HCT116 (cell line): ENCODE measurements around the gene GPRC5C. TPM values are rescaled to one million over a fixed set of nuclear protein-coding genes. Genes with fewer than 3 reads are reported as not detected.

Experiments used
- ATAC-seq: fragments of 200-7000 bp; cut with Tn5 transposase; 2 replicates; pipeline ENCODE4 v1.9.1; 2020; ENCODE audit warnings: mild to moderate bottlenecking, moderate library complexity
- BruUV-seq: library from RNA; stranded (reverse); fragments of 400-500 nt; replicated peaks from 2 replicates; lab custom pipeline; 2021; lab: Mats Ljungman, UMichigan
- CTCF ChIA-PET: fragments of 300-600 bp; sonication (Branson Sonifier 250); formaldehyde crosslinking; loops from one replicate; lab custom pipeline; 2021; ENCODE audit warnings: antibody characterized with exemption; lab: Charles Lee
- POLR2A ChIA-PET: fragments of 300-600, 350-600 bp; sonication (Branson Sonifier 250); formaldehyde crosslinking; loops from one replicate; lab custom pipeline; 2021; ENCODE audit warnings: antibody characterized with exemption; lab: Charles Lee
- RAD21 ChIA-PET, 2 experiments: fragments of 300-600 bp; sonication (Branson Sonifier 250); formaldehyde crosslinking; loops; one replicate each; lab custom pipeline; 2023; ENCODE audit warnings: low total read pairs in 2 of 2; ENCODE audit not compliant: uncharacterized antibody in 2 of 2, unreplicated experiment in 2 of 2, low non-redundant PET in 1 of 2; lab: Charles Lee
- DNase-seq: peaks from one replicate; pipeline ENCODE4 v3.0.0-alpha.2; 2010; ENCODE audit warnings: low read depth, low spot score
- H2AFZ ChIP-seq: fragments of 200-600 bp; shearing (Covaris generic), sonication (generic); 2 replicates; pipeline ENCODE4 v1.6.1; 2017; ENCODE audit warnings: low read depth, mixed run types, mixed read lengths, antibody characterized with exemption, low read length; ENCODE audit not compliant: poor library complexity, severe bottlenecking
- H3K27ac ChIP-seq: 2 replicates; pipeline ENCODE4 v1.5.1; 2012; ENCODE audit warnings: low read depth, low read length
- H3K27me3 ChIP-seq: fragments of 200-600 bp; sonication (generic); 2 replicates; pipeline ENCODE4 v1.6.1; 2016; ENCODE audit warnings: mixed run types, low read length, mixed read lengths; ENCODE audit not compliant: insufficient read depth
- H3K36me3 ChIP-seq, 2 experiments: fragments of 200-500 bp in 1 of 2; fragments of 200-600 bp in 1 of 2; sonication (Bioruptor generic) in 1 of 2; sonication (generic) in 1 of 2; 2 replicates each; pipeline versions ENCODE4 v1.5.1 to v1.6.1; 2014 to 2016; ENCODE audit warnings: low read length in 2 of 2, inconsistent platforms in 1 of 2, mixed read lengths in 1 of 2, mixed run types in 1 of 2; ENCODE audit not compliant: insufficient read depth in 2 of 2, control insufficient read depth in 1 of 2
- H3K4me1 ChIP-seq, 2 experiments: fragments of 200-600 bp in 1 of 2; sonication (generic) in 1 of 2; 2 replicates each; pipeline versions ENCODE4 v1.5.1 to v1.6.1; 2012 to 2017; ENCODE audit warnings: low read length in 2 of 2, inconsistent platforms in 1 of 2, mild to moderate bottlenecking in 1 of 2, mixed read lengths in 1 of 2, mixed run types in 1 of 2, moderate library complexity in 1 of 2; ENCODE audit not compliant: insufficient read depth in 2 of 2, control insufficient read depth in 1 of 2
- H3K4me2 ChIP-seq: fragments of 200-600 bp; sonication (generic); 2 replicates; pipeline ENCODE4 v1.6.1; 2017; ENCODE audit warnings: mixed run types, low read length, mixed read lengths
- H3K4me3 ChIP-seq, 2 experiments: fragments of 200-600 bp in 1 of 2; sonication (generic) in 1 of 2; replicated peaks in 1 of 2; 2 replicates each; pipeline ENCODE4 v1.5.1; 2011 to 2016; ENCODE audit warnings: low read length in 2 of 2, control low read depth in 1 of 2, low read depth in 1 of 2, mild to moderate bottlenecking in 1 of 2, mixed read lengths in 1 of 2, mixed run types in 1 of 2
- H3K79me2 ChIP-seq: fragments of 200-600 bp; sonication (generic); 2 replicates; pipeline ENCODE4 v1.6.1; 2017; ENCODE audit warnings: mild to moderate bottlenecking, mixed run types, low read length, moderate library complexity, mixed read lengths; ENCODE audit not compliant: insufficient read depth
- H3K9ac ChIP-seq: fragments of 200-600 bp; sonication (generic); 2 replicates; pipeline ENCODE4 v1.6.1; 2016; ENCODE audit warnings: low read length, mixed read lengths
- H3K9me2 ChIP-seq: fragments of 200-600 bp; sonication (generic), shearing (Covaris generic); 2 replicates; pipeline ENCODE4 v1.6.1; 2017; ENCODE audit warnings: mixed run types, mild to moderate bottlenecking, moderate library complexity; ENCODE audit not compliant: insufficient read depth
- H3K9me3 ChIP-seq, 2 experiments: fragments of 200-500 bp in 1 of 2; fragments of 200-600 bp in 1 of 2; sonication (Bioruptor generic) in 1 of 2; sonication (generic) in 1 of 2; 2 replicates each; pipeline ENCODE4 v1.6.1; 2014 to 2017; ENCODE audit warnings: low read length in 2 of 2, mixed read lengths in 2 of 2, inconsistent platforms in 1 of 2, low read depth in 1 of 2, mild to moderate bottlenecking in 1 of 2, mixed run types in 1 of 2, moderate library complexity in 1 of 2; ENCODE audit not compliant: control insufficient read depth in 1 of 2, insufficient read depth in 1 of 2
- H4K20me1 ChIP-seq: fragments of 200-600 bp; sonication (generic), shearing (Covaris generic); 2 replicates; pipeline ENCODE4 v1.6.1; 2017; ENCODE audit warnings: mixed run types, mild to moderate bottlenecking, moderate library complexity; ENCODE audit not compliant: insufficient read depth
- CBX3 ChIP-seq: IDR thresholded peaks from 2 replicates; pipeline ENCODE4 v1.6.1; 2012; ENCODE audit warnings: low read depth
- CEBPB ChIP-seq: IDR thresholded peaks from 2 replicates; pipeline ENCODE4 v1.6.1; 2012; ENCODE audit warnings: low read depth
- EGR1 ChIP-seq: IDR thresholded peaks from 2 replicates; pipeline ENCODE4 v1.6.1; 2012; ENCODE audit warnings: low read depth
- ELF1 ChIP-seq: IDR thresholded peaks from 2 replicates; pipeline ENCODE4 v1.6.1; 2012; ENCODE audit warnings: low read depth, borderline replicate concordance
- EZH2phosphoT487 ChIP-seq: fragments of 200-600 bp; IDR thresholded peaks from 2 replicates; pipeline ENCODE4 v1.6.1; 2018; ENCODE audit warnings: antibody characterized with exemption, borderline replicate concordance
- FOSL1 ChIP-seq: IDR thresholded peaks from 2 replicates; pipeline ENCODE4 v1.6.1; 2012; ENCODE audit warnings: low read depth
- JUND ChIP-seq: IDR thresholded peaks from 2 replicates; pipeline ENCODE4 v1.6.1; 2012
- POLR2A ChIP-seq: IDR thresholded peaks from 2 replicates; pipeline ENCODE4 v1.7.0; 2011; ENCODE audit warnings: borderline replicate concordance; ENCODE audit not compliant: insufficient read depth, insufficient read length; ENCODE audit errors: extremely low read depth
- POLR2AphosphoS5 ChIP-seq: IDR thresholded peaks from 2 replicates; pipeline ENCODE4 v1.6.1; 2011; ENCODE audit warnings: mild to moderate bottlenecking, low read depth, low read length, moderate library complexity
- SP1 ChIP-seq: IDR thresholded peaks from 2 replicates; pipeline ENCODE4 v1.6.1; 2012; ENCODE audit warnings: low read depth
- SRF ChIP-seq: IDR thresholded peaks from 2 replicates; pipeline ENCODE4 v1.6.1; 2012; ENCODE audit warnings: low read depth
- YY1 ChIP-seq: IDR thresholded peaks from 2 replicates; pipeline ENCODE4 v1.6.1; 2011; ENCODE audit warnings: low read length, low read depth, moderate library complexity, mild to moderate bottlenecking; ENCODE audit not compliant: insufficient replicate concordance; ENCODE audit errors: extremely low read depth
- ZNF274 ChIP-seq: fragments of 200-500 bp; sonication (Bioruptor generic); IDR thresholded peaks from 2 replicates; pipeline ENCODE4 v1.6.1; 2014; ENCODE audit warnings: mild to moderate bottlenecking, low read depth, low read length, inconsistent platforms
- intact Hi-C: fragments of 100-400 bp; cut with micrococcal nuclease; formaldehyde crosslinking; loops from 2 replicates; pipeline ENCODE4 v1.10.0; 2022
- total RNA-seq: library from RNA; stranded (reverse); gene quantifications from one replicate; pipeline ENCODE4 v1.2.1, GENCODE V29; 2021; ENCODE audit not compliant: unreplicated experiment
- TF ChIP-seq, protein P1 (sequence below), 3 experiments: fragments of 200-600 bp in 1 of 3; sonication (generic) in 1 of 3; IDR thresholded peaks in 2 of 3; conservative IDR thresholded peaks in 1 of 3; 2 replicates each; pipeline ENCODE4 v1.5.1; 2012 to 2017; ENCODE audit warnings: low read depth in 2 of 3, low read length in 2 of 3, antibody characterized with exemption in 1 of 3, borderline replicate concordance in 1 of 3, control low read depth in 1 of 3, mild to moderate bottlenecking in 1 of 3, mixed read lengths in 1 of 3, mixed run types in 1 of 3, moderate library complexity in 1 of 3; ENCODE audit not compliant: insufficient read depth in 1 of 3
- TF ChIP-seq, protein P2 (sequence below): IDR thresholded peaks from 2 replicates; pipeline ENCODE4 v1.6.1; 2012
- TF ChIP-seq, protein P3 (sequence below): IDR thresholded peaks from 2 replicates; pipeline ENCODE4 v1.6.1; 2011; ENCODE audit warnings: mild to moderate bottlenecking, low read length, moderate library complexity; ENCODE audit not compliant: insufficient replicate concordance; ENCODE audit errors: extremely low read depth

Gene GPRC5C
- total RNA-seq, 1 experiment from 2014 or later: 54.4 TPM

DNA sequence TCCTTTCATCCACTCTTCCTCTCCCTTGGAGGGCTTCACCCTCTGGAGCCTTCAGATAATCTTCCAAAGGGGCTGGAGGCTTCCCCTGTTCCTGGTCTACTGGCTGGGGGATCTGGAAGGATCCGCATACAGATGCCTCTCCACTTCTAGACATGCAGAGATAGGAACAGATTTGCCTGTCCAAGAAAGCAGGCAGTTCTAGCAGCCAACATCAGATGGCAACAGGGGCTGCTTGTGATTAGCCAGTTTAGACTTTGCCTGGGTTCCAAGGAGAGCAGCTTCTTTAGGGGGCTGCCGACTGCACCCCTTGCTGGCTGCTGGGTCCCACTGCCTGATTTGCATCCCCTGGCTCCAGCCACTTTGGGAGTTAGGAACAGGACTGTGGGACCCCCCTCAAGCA is 28.4 kb downstream of the GPRC5C start:
- RAD21 ChIA-PET: interaction anchor here (0.7 to 1.2 kb wide), 3 partner anchors 21 to 92 kb away, joined by 3 to 5 read pairs (median 4); no protein-coding TSS in a partner anchor
- H3K4me2 ChIP-seq: no peak overlapping the region
- H3K36me3 ChIP-seq: no peaks in the 10 kb centered on the region
- POLR2A ChIA-PET: no interaction called here
- no peak overlapping the region for H3K27ac ChIP-seq
- ATAC-seq: no peak
- CTCF ChIA-PET: interaction anchor here (0.7 to 2.1 kb wide), 3 partner anchors 15 to 159 kb away, joined by 3 to 22 read pairs (median 3); no protein-coding TSS in a partner anchor
- intact Hi-C loops: no loop called here
- H3K27me3 ChIP-seq: no peaks in the 10 kb centered on the region
- DNase-seq: no peak
- no peaks in the 10 kb centered on the region for H3K9me2 ChIP-seq
- no peak for TF ChIP-seq EGR1
- no peak for TF ChIP-seq JUND
- TF ChIP-seq, protein P1, sequence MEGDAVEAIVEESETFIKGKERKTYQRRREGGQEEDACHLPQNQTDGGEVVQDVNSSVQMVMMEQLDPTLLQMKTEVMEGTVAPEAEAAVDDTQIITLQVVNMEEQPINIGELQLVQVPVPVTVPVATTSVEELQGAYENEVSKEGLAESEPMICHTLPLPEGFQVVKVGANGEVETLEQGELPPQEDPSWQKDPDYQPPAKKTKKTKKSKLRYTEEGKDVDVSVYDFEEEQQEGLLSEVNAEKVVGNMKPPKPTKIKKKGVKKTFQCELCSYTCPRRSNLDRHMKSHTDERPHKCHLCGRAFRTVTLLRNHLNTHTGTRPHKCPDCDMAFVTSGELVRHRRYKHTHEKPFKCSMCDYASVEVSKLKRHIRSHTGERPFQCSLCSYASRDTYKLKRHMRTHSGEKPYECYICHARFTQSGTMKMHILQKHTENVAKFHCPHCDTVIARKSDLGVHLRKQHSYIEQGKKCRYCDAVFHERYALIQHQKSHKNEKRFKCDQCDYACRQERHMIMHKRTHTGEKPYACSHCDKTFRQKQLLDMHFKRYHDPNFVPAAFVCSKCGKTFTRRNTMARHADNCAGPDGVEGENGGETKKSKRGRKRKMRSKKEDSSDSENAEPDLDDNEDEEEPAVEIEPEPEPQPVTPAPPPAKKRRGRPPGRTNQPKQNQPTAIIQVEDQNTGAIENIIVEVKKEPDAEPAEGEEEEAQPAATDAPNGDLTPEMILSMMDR (IDR thresholded peaks at IDR 0.05 in 2 of 3, conservative IDR thresholded peaks at IDR 0.05 in 1 of 3; ENCODE audit: borderline replicate concordance in 1 of 3, insufficient read depth in 1 of 3, low read depth in 2 of 3, low read length in 2 of 3): no peak
- TF ChIP-seq CBX3: no peak
- TF ChIP-seq YY1: no peak
- no peak for TF ChIP-seq SP1
- no peak for TF ChIP-seq POLR2A
- no peak for TF ChIP-seq ELF1
- TF ChIP-seq SRF: no peak
- no peak for TF ChIP-seq ZNF274
- TF ChIP-seq EZH2phosphoT487: no peak
- no peak for TF ChIP-seq FOSL1
- TF ChIP-seq CEBPB: no peak
- TF ChIP-seq, protein P2, sequence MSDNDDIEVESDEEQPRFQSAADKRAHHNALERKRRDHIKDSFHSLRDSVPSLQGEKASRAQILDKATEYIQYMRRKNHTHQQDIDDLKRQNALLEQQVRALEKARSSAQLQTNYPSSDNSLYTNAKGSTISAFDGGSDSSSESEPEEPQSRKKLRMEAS: no peak
- no peak for TF ChIP-seq POLR2AphosphoS5
- TF ChIP-seq, protein P3, sequence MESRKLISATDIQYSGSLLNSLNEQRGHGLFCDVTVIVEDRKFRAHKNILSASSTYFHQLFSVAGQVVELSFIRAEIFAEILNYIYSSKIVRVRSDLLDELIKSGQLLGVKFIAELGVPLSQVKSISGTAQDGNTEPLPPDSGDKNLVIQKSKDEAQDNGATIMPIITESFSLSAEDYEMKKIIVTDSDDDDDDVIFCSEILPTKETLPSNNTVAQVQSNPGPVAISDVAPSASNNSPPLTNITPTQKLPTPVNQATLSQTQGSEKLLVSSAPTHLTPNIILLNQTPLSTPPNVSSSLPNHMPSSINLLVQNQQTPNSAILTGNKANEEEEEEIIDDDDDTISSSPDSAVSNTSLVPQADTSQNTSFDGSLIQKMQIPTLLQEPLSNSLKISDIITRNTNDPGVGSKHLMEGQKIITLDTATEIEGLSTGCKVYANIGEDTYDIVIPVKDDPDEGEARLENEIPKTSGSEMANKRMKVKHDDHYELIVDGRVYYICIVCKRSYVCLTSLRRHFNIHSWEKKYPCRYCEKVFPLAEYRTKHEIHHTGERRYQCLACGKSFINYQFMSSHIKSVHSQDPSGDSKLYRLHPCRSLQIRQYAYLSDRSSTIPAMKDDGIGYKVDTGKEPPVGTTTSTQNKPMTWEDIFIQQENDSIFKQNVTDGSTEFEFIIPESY: no peak
- H3K9ac ChIP-seq: no peak overlapping the region
- no peak overlapping the region for H2AFZ ChIP-seq
- H3K9me3 ChIP-seq: no peaks in the 10 kb centered on the region
- no TSS peak for BruUV-seq
- H4K20me1 ChIP-seq: no peaks in the 10 kb centered on the region
- no peaks in the 10 kb centered on the region for H3K79me2 ChIP-seq
- no peak overlapping the region for H3K4me3 ChIP-seq
- H3K4me1 ChIP-seq: peaks cover 4 to 12% of the 10 kb centered on the region in 2 experiments; a peak in 2 of 4 replicates
